ENCODE data around the gene DCAF11.

The DCAF11 gene

DNA sequence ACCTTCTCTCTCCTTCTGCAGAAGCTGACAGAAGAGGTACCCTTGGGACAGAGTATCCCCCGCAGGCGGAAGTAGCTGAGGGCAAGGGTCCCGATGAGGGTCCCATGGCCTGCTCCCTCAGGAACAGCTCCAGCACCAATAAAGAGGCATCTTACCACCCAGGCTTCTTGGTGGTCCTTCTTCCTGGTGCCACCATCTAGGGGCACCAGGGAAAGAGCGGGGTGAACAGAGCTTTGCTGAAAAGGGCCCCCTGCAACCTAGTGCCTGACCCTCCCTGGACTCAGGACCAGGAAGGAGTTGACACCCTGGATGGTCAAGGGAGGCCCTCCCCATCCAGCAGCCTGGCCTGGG is 45.9 kb downstream of the DCAF11 start:
- DNase-seq, result no peak
- Histone ChIP-seq H2BK5ac (ENCODE audit: low read depth, low read length, poor library complexity, severe bottlenecking) (no peak overlapping the region), H2BK120ac (ENCODE audit: low read depth, low read length) (peak overlapping the region; percentile 36), H3K23ac (ENCODE audit: low read length in 2 of 2) (no peak overlapping the region), H3K18ac (ENCODE audit: low read depth in 1 of 2, low read length in 2 of 2) (peak overlapping the region in 1 of 2 experiments; percentile 63), H3K9ac (ENCODE audit: low read length) (peak overlapping the region; percentile 99), H3K14ac (ENCODE audit: low read length in 2 of 2) (no peak overlapping the region), H3K27me3 (ENCODE audit: control insufficient read depth in 1 of 2, insufficient read depth in 1 of 2, low read length in 2 of 2) (no peaks in the 10 kb centered on the region), H4K91ac (ENCODE audit: low read length) (peak overlapping the region; percentile 29), H4K8ac (ENCODE audit: low read length) (peak overlapping the region; percentile 27), H3K36me3 (ENCODE audit: control insufficient read depth in 1 of 2, insufficient read depth in 2 of 2, low read depth in 1 of 2, low read length in 2 of 2) (peaks cover 66 to 75% of the 10 kb centered on the region in 2 experiments), H3K4me3 (ENCODE audit: insufficient read depth in 1 of 2, low read depth in 1 of 2, low read length in 2 of 2) (no peak overlapping the region), H2BK15ac (ENCODE audit: low read depth, poor library complexity, severe bottlenecking) (no peak overlapping the region), H2AFZ (ENCODE audit: low read depth, low read length) (no peak overlapping the region), H3K79me1 (replicated peaks; ENCODE audit: low read length, poor library complexity, severe bottlenecking) (peaks cover 25% of the 10 kb centered on the region), H2AK5ac (ENCODE audit: low read length, severe bottlenecking) (no peak overlapping the region), H2BK12ac (ENCODE audit: low read length in 2 of 2) (peak overlapping the region; percentile 61 to 62), H3K9me3 (ENCODE audit: control insufficient read depth, low read length) (no peaks in the 10 kb centered on the region), H3K4me1 (ENCODE audit: control insufficient read depth, insufficient read depth, low read depth, low read length) (peaks cover 19% of the 10 kb centered on the region), H3K27ac (ENCODE audit: low read length, poor library complexity, severe bottlenecking) (peak overlapping the region; percentile 19), H3K4me2 (ENCODE audit: low read length, poor library complexity, severe bottlenecking) (no peak overlapping the region), H3K4ac (ENCODE audit: low read depth in 1 of 2, low read length in 2 of 2) (no peak overlapping the region)
- WGBS, result 98% methylated on average over 4 of the region's 4 CpGs

GRCh38 chr14:24160850-24161804 is 46.5 kb downstream of the DCAF11 start, which contains the start of gene IRF9:
IRF9 (plus strand) TSS chr14:24161265; CDS start chr14:24162145, 880 bp downstream.
- peak within 1 kb of the TSS; percentile 76 for H3K27ac ChIP-seq (ENCODE audit: low read length, poor library complexity, severe bottlenecking)
- 9% methylated on average over 12 of the region's 12 CpGs for WGBS
- peak within 1 kb of the TSS; percentile 80 for H3K4me2 ChIP-seq (ENCODE audit: low read length, poor library complexity, severe bottlenecking)
- H3K27me3 ChIP-seq (ENCODE audit: control insufficient read depth in 1 of 2, insufficient read depth in 1 of 2, low read length in 2 of 2), result no peaks in the 10 kb centered on the region
- H4K8ac ChIP-seq (ENCODE audit: low read length), result peak within 1 kb of the TSS; percentile 78
- H3K23ac ChIP-seq (ENCODE audit: low read length in 2 of 2), result peak within 1 kb of the TSS in 1 of 2 experiments; percentile 81
- peak within 1 kb of the TSS; percentile 83 to 91 for H3K4ac ChIP-seq (ENCODE audit: low read depth in 1 of 2, low read length in 2 of 2)
- peaks cover 68 to 75% of the 10 kb centered on the region in 2 experiments for H3K36me3 ChIP-seq (ENCODE audit: control insufficient read depth in 1 of 2, insufficient read depth in 2 of 2, low read depth in 1 of 2, low read length in 2 of 2)
- peak within 1 kb of the TSS in 1 of 2 experiments; percentile 92 for H3K14ac ChIP-seq (ENCODE audit: low read length in 2 of 2)
- H3K79me1 ChIP-seq (replicated peaks; ENCODE audit: low read length, poor library complexity, severe bottlenecking), result peaks cover 25% of the 10 kb centered on the region
- peak within 1 kb of the TSS; percentile 50 for H2BK120ac ChIP-seq (ENCODE audit: low read depth, low read length)
- peak within 1 kb of the TSS; percentile 70 to 73 for H2BK12ac ChIP-seq (ENCODE audit: low read length in 2 of 2)
- peak within 1 kb of the TSS; percentile 63 to 96 for H3K4me3 ChIP-seq (ENCODE audit: insufficient read depth in 1 of 2, low read depth in 1 of 2, low read length in 2 of 2)
- H3K9ac ChIP-seq (ENCODE audit: low read length), result peak within 1 kb of the TSS; percentile 99
- peak; percentile 95 for DNase-seq
- H3K9me3 ChIP-seq (ENCODE audit: control insufficient read depth, low read length), result no peaks in the 10 kb centered on the region
- H2BK15ac ChIP-seq (ENCODE audit: low read depth, poor library complexity, severe bottlenecking), result peak within 1 kb of the TSS; percentile 26
- peak within 1 kb of the TSS; percentile 60 for H4K91ac ChIP-seq (ENCODE audit: low read length)
- H3K4me1 ChIP-seq (ENCODE audit: control insufficient read depth, insufficient read depth, low read depth, low read length), result peaks cover 19% of the 10 kb centered on the region
- peak within 1 kb of the TSS; percentile 95 for H2AK5ac ChIP-seq (ENCODE audit: low read length, severe bottlenecking)
- H3K18ac ChIP-seq (ENCODE audit: low read depth in 1 of 2, low read length in 2 of 2), result peak within 1 kb of the TSS; percentile 79 to 91
- H2AFZ ChIP-seq (ENCODE audit: low read depth, low read length), result no peak within 1 kb of the TSS
- peak within 1 kb of the TSS; percentile 90 for H2BK5ac ChIP-seq (ENCODE audit: low read depth, low read length, poor library complexity, severe bottlenecking)

DNA sequence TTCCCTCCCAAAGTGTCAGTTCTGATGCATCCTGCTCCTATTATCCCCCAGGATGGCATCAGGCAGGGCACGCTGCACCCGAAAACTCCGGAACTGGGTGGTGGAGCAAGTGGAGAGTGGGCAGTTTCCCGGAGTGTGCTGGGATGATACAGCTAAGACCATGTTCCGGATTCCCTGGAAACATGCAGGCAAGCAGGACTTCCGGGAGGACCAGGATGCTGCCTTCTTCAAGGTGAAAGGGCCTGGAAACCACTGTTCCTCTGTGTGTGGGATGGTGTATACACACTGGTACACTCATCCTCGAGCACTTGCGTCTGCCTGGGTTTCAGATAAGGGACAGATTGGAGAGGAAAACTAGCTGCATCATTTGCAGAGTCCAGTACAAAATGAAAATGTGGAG is 47.5 kb downstream of the DCAF11 start:
- H2AK5ac ChIP-seq (ENCODE audit: low read length, severe bottlenecking), result peak overlapping the region; percentile 8
- peak overlapping the region in 1 of 2 experiments; percentile 19 for H3K14ac ChIP-seq (ENCODE audit: low read length in 2 of 2)
- peak overlapping the region; percentile 99 for H3K9ac ChIP-seq (ENCODE audit: low read length)
- H4K91ac ChIP-seq (ENCODE audit: low read length), result no peak overlapping the region
- H3K18ac ChIP-seq (ENCODE audit: low read depth in 1 of 2, low read length in 2 of 2), result peak overlapping the region in 1 of 2 experiments; percentile 91
- H3K4me1 ChIP-seq (ENCODE audit: control insufficient read depth, insufficient read depth, low read depth, low read length), result peaks cover 19% of the 10 kb centered on the region
- H2BK12ac ChIP-seq (ENCODE audit: low read length in 2 of 2), result peak overlapping the region; percentile 21 to 59
- no peak overlapping the region for H2AFZ ChIP-seq (ENCODE audit: low read depth, low read length)
- H2BK5ac ChIP-seq (ENCODE audit: low read depth, low read length, poor library complexity, severe bottlenecking), result no peak overlapping the region
- no peaks in the 10 kb centered on the region for H3K9me3 ChIP-seq (ENCODE audit: control insufficient read depth, low read length)
- no peak overlapping the region for H2BK120ac ChIP-seq (ENCODE audit: low read depth, low read length)
- H3K4me2 ChIP-seq (ENCODE audit: low read length, poor library complexity, severe bottlenecking), result peak overlapping the region; percentile 80
- H3K27me3 ChIP-seq (ENCODE audit: control insufficient read depth in 1 of 2, insufficient read depth in 1 of 2, low read length in 2 of 2), result no peaks in the 10 kb centered on the region
- peak overlapping the region in 1 of 2 experiments; percentile 96 for H3K4me3 ChIP-seq (ENCODE audit: insufficient read depth in 1 of 2, low read depth in 1 of 2, low read length in 2 of 2)
- DNase-seq, result peak; percentile 22
- peaks cover 28% of the 10 kb centered on the region for H3K79me1 ChIP-seq (replicated peaks; ENCODE audit: low read length, poor library complexity, severe bottlenecking)
- H2BK15ac ChIP-seq (ENCODE audit: low read depth, poor library complexity, severe bottlenecking), result no peak overlapping the region
- WGBS, result 91% methylated on average over 8 of the region's 8 CpGs
- H3K36me3 ChIP-seq (ENCODE audit: control insufficient read depth in 1 of 2, insufficient read depth in 2 of 2, low read depth in 1 of 2, low read length in 2 of 2), result peaks cover 67 to 75% of the 10 kb centered on the region in 2 experiments
- H4K8ac ChIP-seq (ENCODE audit: low read length), result no peak overlapping the region
- H3K4ac ChIP-seq (ENCODE audit: low read depth in 1 of 2, low read length in 2 of 2), result no peak overlapping the region
- H3K27ac ChIP-seq (ENCODE audit: low read length, poor library complexity, severe bottlenecking), result no peak overlapping the region
- no peak overlapping the region for H3K23ac ChIP-seq (ENCODE audit: low read length in 2 of 2)

DNA sequence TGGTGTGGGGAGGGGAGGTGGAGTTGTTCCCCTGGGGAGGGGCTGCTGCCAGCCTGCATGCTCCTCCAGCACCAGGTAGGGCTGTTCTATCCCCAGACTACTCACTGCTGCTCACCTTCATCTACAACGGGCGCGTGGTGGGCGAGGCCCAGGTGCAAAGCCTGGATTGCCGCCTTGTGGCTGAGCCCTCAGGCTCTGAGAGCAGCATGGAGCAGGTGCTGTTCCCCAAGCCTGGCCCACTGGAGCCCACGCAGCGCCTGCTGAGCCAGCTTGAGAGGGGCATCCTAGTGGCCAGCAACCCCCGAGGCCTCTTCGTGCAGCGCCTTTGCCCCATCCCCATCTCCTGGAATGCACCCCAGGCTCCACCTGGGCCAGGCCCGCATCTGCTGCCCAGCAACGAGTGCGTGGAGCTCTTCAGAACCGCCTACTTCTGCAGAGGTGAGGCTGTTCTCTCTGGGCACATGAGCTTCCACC is 50.0 kb downstream of the DCAF11 start:
- H2BK5ac ChIP-seq (ENCODE audit: low read depth, low read length, poor library complexity, severe bottlenecking), result no peak overlapping the region
- H2BK15ac ChIP-seq (ENCODE audit: low read depth, poor library complexity, severe bottlenecking), result no peak overlapping the region
- no peak overlapping the region for H2AFZ ChIP-seq (ENCODE audit: low read depth, low read length)

More for the DNA sequence above, 50.0 kb downstream of the DCAF11 start:
- H3K18ac ChIP-seq (ENCODE audit: low read depth in 1 of 2, low read length in 2 of 2), result no peak overlapping the region
- H3K27ac ChIP-seq (ENCODE audit: low read length, poor library complexity, severe bottlenecking), result no peak overlapping the region
- no peak overlapping the region for H3K14ac ChIP-seq (ENCODE audit: low read length in 2 of 2)
- no peak for DNase-seq
- H3K4me2 ChIP-seq (ENCODE audit: low read length, poor library complexity, severe bottlenecking), result no peak overlapping the region
- WGBS, result 97% methylated on average over 14 of the region's 14 CpGs
- H3K27me3 ChIP-seq (ENCODE audit: control insufficient read depth in 1 of 2, insufficient read depth in 1 of 2, low read length in 2 of 2), result no peaks in the 10 kb centered on the region
- no peaks in the 10 kb centered on the region for H3K9me3 ChIP-seq (ENCODE audit: control insufficient read depth, low read length)
- H2BK12ac ChIP-seq (ENCODE audit: low read length in 2 of 2), result no peak overlapping the region
- H4K8ac ChIP-seq (ENCODE audit: low read length), result no peak overlapping the region
- H4K91ac ChIP-seq (ENCODE audit: low read length), result no peak overlapping the region
- no peak overlapping the region for H3K23ac ChIP-seq (ENCODE audit: low read length in 2 of 2)
- no peak overlapping the region for H3K4ac ChIP-seq (ENCODE audit: low read depth in 1 of 2, low read length in 2 of 2)
- peaks cover 28% of the 10 kb centered on the region for H3K79me1 ChIP-seq (replicated peaks; ENCODE audit: low read length, poor library complexity, severe bottlenecking)
- H3K36me3 ChIP-seq (ENCODE audit: control insufficient read depth in 1 of 2, insufficient read depth in 2 of 2, low read depth in 1 of 2, low read length in 2 of 2), result peaks cover 65 to 77% of the 10 kb centered on the region in 2 experiments
- H3K4me1 ChIP-seq (ENCODE audit: control insufficient read depth, insufficient read depth, low read depth, low read length), result peaks cover 19% of the 10 kb centered on the region
- H2BK120ac ChIP-seq (ENCODE audit: low read depth, low read length), result no peak overlapping the region
- no peak overlapping the region for H2AK5ac ChIP-seq (ENCODE audit: low read length, severe bottlenecking)
- no peak overlapping the region for H3K9ac ChIP-seq (ENCODE audit: low read length)
- H3K4me3 ChIP-seq (ENCODE audit: insufficient read depth in 1 of 2, low read depth in 1 of 2, low read length in 2 of 2), result no peak overlapping the region

Data from mesenchymal stem cell (in vitro differentiated cells and primary cell).